ENCODE data around the gene CAMTA1.

CAMTA1 gene

GRCh38 chr1:7402548-7402850 is 617.2 kb downstream of the CAMTA1 start:
- no peak for DNase-seq (ENCODE audit: low read depth)
- TF ChIP-seq, protein P1, sequence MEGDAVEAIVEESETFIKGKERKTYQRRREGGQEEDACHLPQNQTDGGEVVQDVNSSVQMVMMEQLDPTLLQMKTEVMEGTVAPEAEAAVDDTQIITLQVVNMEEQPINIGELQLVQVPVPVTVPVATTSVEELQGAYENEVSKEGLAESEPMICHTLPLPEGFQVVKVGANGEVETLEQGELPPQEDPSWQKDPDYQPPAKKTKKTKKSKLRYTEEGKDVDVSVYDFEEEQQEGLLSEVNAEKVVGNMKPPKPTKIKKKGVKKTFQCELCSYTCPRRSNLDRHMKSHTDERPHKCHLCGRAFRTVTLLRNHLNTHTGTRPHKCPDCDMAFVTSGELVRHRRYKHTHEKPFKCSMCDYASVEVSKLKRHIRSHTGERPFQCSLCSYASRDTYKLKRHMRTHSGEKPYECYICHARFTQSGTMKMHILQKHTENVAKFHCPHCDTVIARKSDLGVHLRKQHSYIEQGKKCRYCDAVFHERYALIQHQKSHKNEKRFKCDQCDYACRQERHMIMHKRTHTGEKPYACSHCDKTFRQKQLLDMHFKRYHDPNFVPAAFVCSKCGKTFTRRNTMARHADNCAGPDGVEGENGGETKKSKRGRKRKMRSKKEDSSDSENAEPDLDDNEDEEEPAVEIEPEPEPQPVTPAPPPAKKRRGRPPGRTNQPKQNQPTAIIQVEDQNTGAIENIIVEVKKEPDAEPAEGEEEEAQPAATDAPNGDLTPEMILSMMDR (conservative IDR thresholded peaks at IDR 0.05; ENCODE audit: control insufficient read depth, insufficient read depth, low read depth, low read length): no peak
- H3K4me3 ChIP-seq (ENCODE audit: control insufficient read depth, low read depth, low read length): no peak overlapping the region

DNA sequence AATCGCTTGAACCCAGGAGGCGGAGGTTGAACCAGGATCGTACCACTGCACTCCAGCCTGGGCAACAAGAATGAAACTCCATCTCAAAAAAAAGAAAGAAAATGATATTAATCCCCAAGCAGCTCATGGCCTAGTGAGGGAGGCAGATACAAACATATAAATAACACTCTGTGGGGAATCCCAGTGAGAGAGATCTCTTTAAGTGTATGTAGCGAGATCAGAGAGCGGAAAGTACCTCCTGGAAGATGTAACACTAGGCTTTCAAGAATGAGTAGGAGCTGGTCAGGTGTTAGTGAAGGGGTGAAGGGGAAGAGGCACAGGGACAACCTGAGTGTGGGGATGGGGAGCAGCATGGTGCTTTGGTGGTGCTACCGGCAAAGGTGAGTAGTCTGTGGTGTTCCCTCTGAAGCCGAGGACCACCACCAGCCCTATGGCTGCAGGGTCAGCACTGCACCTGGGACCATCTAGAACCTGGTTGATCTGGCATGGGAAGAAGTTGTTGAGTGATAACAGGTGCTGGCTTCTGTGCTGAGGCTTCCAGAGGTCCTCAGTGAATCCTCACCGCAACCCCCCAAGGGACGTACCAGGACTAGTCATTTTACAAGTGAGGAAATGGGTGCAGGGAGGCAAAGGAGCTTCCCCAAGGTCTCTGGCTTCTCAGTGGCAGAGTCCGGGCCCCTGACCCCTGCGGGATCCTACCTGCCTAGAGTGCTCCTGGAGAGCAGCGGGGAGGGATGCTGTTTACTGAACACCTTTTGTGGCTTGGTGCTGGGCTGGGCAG is 618.2 kb downstream of the CAMTA1 start:
- TF ChIP-seq, protein P1 (conservative IDR thresholded peaks at IDR 0.05; ENCODE audit: control insufficient read depth, insufficient read depth, low read depth, low read length): no peak
- no peak for DNase-seq (ENCODE audit: low read depth)
- H3K4me3 ChIP-seq (ENCODE audit: control insufficient read depth, low read depth, low read length): no peak overlapping the region

- DNase-seq (ENCODE audit: low read depth): no peak
- no peak overlapping the region for H3K4me3 ChIP-seq (ENCODE audit: control insufficient read depth, low read depth, low read length)
- TF ChIP-seq, protein P1 (conservative IDR thresholded peaks at IDR 0.05; ENCODE audit: control insufficient read depth, insufficient read depth, low read depth, low read length): no peak
These were observed 618.9 kb downstream of the CAMTA1 start for GRCh38 chr1:7404046-7404742.

GRCh38 chr1:7405844-7406500 is 620.7 kb downstream of the CAMTA1 start:
- no peak overlapping the region for H3K4me3 ChIP-seq (ENCODE audit: control insufficient read depth, low read depth, low read length)
- DNase-seq (ENCODE audit: low read depth): no peak
- TF ChIP-seq, protein P1 (conservative IDR thresholded peaks at IDR 0.05; ENCODE audit: control insufficient read depth, insufficient read depth, low read depth, low read length): no peak

DNA sequence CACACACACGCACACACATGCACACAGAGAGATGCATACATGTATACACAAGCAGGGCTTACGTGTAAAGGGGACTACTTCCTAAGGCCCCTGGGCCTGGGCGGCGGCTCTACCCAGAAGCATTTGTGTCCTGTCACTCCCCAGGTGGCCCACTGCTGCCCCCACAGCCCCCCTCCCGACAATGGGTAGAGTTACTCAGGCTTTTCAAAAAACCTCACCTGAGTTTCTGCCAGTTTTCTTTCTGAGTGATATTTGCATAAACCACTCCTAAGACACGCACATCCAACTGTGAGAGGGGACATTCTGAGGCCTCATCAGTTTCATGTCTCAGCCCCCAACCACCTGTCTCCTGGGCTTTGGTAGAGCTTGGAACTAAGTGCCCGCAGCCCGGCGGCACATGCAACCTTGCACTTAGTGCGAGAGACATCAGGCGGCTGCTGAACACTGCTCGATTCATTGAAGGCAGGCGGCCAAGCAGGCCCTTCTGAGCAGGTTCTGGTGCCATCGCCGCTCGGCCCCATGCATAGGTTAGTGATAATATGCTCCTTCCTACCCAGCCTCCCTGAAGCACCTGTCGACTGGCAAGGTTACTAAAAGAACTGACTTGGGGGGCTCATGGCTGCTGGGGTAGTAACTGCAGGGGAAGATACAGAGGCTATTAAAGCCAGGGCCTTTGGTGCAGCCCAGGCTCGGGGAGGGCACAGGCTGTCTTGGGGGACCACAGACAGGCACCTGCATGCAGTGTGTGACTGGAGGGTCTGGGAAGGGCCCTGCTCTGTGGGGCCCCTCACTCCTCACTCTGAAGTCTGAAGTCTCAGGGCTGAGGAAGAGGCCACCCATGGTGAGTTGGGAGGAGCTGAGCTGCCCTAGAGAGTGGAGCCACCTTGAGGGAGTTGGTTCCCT is 621.6 kb downstream of the CAMTA1 start:
- TF ChIP-seq, protein P1 (conservative IDR thresholded peaks at IDR 0.05; ENCODE audit: control insufficient read depth, insufficient read depth, low read depth, low read length): no peak
- DNase-seq (ENCODE audit: low read depth): no peak

DNA sequence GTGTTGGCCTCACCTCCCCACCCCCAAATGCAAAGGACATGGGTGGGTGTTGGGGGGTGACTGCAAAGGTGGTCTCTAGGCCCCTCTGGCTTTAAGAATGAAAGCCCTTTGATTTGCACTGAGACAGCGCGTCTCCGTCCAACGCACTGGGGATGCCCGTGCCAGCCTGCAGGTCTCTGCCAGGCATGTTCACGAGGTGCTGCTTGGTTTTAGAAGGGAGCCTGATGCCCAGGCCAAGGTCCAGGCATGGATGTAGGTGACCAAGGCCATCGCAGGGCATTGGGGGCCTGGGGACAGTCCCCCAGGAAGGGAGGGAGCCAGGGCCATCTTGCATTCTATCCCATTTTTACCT is 622.3 kb downstream of the CAMTA1 start:
- no peak overlapping the region for H3K4me3 ChIP-seq (ENCODE audit: control insufficient read depth, low read depth, low read length)
- TF ChIP-seq, protein P1 (conservative IDR thresholded peaks at IDR 0.05; ENCODE audit: control insufficient read depth, insufficient read depth, low read depth, low read length): no peak
- DNase-seq (ENCODE audit: low read depth): no peak

More for the DNA sequence above, 621.6 kb downstream of the CAMTA1 start:
- H3K4me3 ChIP-seq (ENCODE audit: control insufficient read depth, low read depth, low read length): no peak overlapping the region

Data from fibroblast of mammary gland (primary cell).